Kidney (tissue), 14 donors: Measurements from ENCODE around the gene CCDC170. TPM values are rescaled to one million over a fixed set of nuclear protein-coding genes. Genes with fewer than 3 reads are reported as not detected.

Experiments used
- DNase-seq, 5 donors: peaks; one replicate each; pipeline ENCODE4 v3.0.0-alpha.2; 2013 to 2020
- FAIRE-seq: peaks from 2 replicates; lab custom pipeline; 2012; peaks lifted over from hg19 to GRCh38; lab: Jason Lieb, UNC
- H3K27ac ChIP-seq, 2 donors: one replicate each; pipeline ENCODE4 v1.7.0; 2013; ENCODE audit warnings: low read depth in 2 of 2, low read length in 2 of 2, inconsistent platforms in 1 of 2
- H3K27me3 ChIP-seq: one replicate; pipeline ENCODE4 v1.7.1; 2013; ENCODE audit warnings: low read length, inconsistent platforms; ENCODE audit not compliant: control insufficient read depth, insufficient read depth
- H3K36me3 ChIP-seq, 3 donors: one replicate each; pipeline versions ENCODE4 v1.7.0 to v1.7.1; 2013; ENCODE audit warnings: low read length in 3 of 3, control low read depth in 1 of 3, inconsistent platforms in 1 of 3; ENCODE audit not compliant: insufficient read depth in 3 of 3, control insufficient read depth in 2 of 3
- H3K4me1 ChIP-seq, 3 donors: one replicate each; pipeline versions ENCODE4 v1.7.0 to v1.7.1; 2013; ENCODE audit warnings: low read length in 3 of 3, inconsistent platforms in 1 of 3, low read depth in 1 of 3; ENCODE audit not compliant: control insufficient read depth in 2 of 3, insufficient read depth in 2 of 3
- H3K4me3 ChIP-seq, 3 donors: one replicate each; pipeline versions ENCODE4 v1.7.0 to v1.8.1; 2013; ENCODE audit warnings: low read length in 3 of 3, control low read depth in 1 of 3, inconsistent platforms in 1 of 3
- H3K9ac ChIP-seq, 3 donors: one replicate each; pipeline versions ENCODE4 v1.7.0 to v1.7.1; 2013; ENCODE audit warnings: low read length in 3 of 3, control low read depth in 1 of 3, inconsistent platforms in 1 of 3
- H3K9me3 ChIP-seq, 3 donors: one replicate each; pipeline versions ENCODE4 v1.7.0 to v1.7.1; 2013; ENCODE audit warnings: low read length in 3 of 3, control low read depth in 1 of 3, inconsistent platforms in 1 of 3; ENCODE audit not compliant: control insufficient read depth in 2 of 3, insufficient read depth in 1 of 3
- intact Hi-C: fragments of 100-400 bp; cut with DNase I; formaldehyde crosslinking; loops from one replicate; pipeline ENCODE4 v1.11.1; 2022
- polyA plus RNA-seq: library from polyadenylated mRNA; stranded (reverse); fragments of 350-450 nt; fragmentation: Illumina TruSeq; extraction: RNeasy Lipid Tissue Mini Kit (QIAGEN cat#74804); gene quantifications from one replicate; pipeline ENCODE4 v1.2.3, GENCODE V29; 2014; ENCODE audit warnings: low read depth, low replicate concordance; ENCODE audit not compliant: insufficient read depth
- total RNA-seq: library from RNA; stranded (reverse); fragmentation: NEBNext Ultra II Directional; extraction: Animal tissue kit (Norgen Biotek cat#: 25700); gene quantifications from one replicate; pipeline ENCODE4 v1.2.1, GENCODE V29; 2021
- TF ChIP-seq, protein P1 (sequence below): IDR thresholded peaks from 3 replicates; pipeline ENCODE4 v1.5.1; 2012; ENCODE audit warnings: mild to moderate bottlenecking, moderate library complexity, borderline replicate concordance; ENCODE audit not compliant: insufficient read depth; ENCODE audit errors: extremely low read depth
- donor health status: control.
- donor health status: control.
- donor health status: control.
- donor health status: control.
- donor health status: control.
- donor health status: DM: yes; HTN: yes; CAD: no.
- donor health status: Normal renal cell carcinoma (clear cell type).

Gene CCDC170
- total and polyA plus RNA-seq, 2 donors from 2014 or later: 0.34 to 2.1 TPM

- Histone ChIP-seq H3K9ac (no peak overlapping the region), H3K4me1 (no peaks in the 10 kb centered on the region), H3K4me3 (no peak overlapping the region), H3K9me3 (peaks cover 0 to 2% (median 0%) of the 10 kb centered on the region in 3 donors), H3K27ac (no peak overlapping the region), H3K36me3 (no peaks in the 10 kb centered on the region), H3K27me3 (no peaks in the 10 kb centered on the region)
- intact Hi-C loops: no loop called here
- FAIRE-seq: no peak
- TF ChIP-seq, protein P1, sequence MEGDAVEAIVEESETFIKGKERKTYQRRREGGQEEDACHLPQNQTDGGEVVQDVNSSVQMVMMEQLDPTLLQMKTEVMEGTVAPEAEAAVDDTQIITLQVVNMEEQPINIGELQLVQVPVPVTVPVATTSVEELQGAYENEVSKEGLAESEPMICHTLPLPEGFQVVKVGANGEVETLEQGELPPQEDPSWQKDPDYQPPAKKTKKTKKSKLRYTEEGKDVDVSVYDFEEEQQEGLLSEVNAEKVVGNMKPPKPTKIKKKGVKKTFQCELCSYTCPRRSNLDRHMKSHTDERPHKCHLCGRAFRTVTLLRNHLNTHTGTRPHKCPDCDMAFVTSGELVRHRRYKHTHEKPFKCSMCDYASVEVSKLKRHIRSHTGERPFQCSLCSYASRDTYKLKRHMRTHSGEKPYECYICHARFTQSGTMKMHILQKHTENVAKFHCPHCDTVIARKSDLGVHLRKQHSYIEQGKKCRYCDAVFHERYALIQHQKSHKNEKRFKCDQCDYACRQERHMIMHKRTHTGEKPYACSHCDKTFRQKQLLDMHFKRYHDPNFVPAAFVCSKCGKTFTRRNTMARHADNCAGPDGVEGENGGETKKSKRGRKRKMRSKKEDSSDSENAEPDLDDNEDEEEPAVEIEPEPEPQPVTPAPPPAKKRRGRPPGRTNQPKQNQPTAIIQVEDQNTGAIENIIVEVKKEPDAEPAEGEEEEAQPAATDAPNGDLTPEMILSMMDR: no peak
- DNase-seq: no peak
These were observed 83.4 kb downstream of the CCDC170 start for GRCh38 chr6:151577257-151577656.

- Histone ChIP-seq H3K9ac (no peak overlapping the region), H3K4me1 (no peaks in the 10 kb centered on the region), H3K4me3 (no peak overlapping the region), H3K27me3 (no peaks in the 10 kb centered on the region), H3K9me3 (peaks cover 0 to 3% (median 0%) of the 10 kb centered on the region in 3 donors), H3K27ac (no peak overlapping the region), H3K36me3 (no peaks in the 10 kb centered on the region)
- FAIRE-seq (no peak), DNase-seq (no peak)
- intact Hi-C loops: no loop called here
- TF ChIP-seq, protein P1: no peak
These were observed 91.9 kb downstream of the CCDC170 start for GRCh38 chr6:151585741-151586140.

DNA sequence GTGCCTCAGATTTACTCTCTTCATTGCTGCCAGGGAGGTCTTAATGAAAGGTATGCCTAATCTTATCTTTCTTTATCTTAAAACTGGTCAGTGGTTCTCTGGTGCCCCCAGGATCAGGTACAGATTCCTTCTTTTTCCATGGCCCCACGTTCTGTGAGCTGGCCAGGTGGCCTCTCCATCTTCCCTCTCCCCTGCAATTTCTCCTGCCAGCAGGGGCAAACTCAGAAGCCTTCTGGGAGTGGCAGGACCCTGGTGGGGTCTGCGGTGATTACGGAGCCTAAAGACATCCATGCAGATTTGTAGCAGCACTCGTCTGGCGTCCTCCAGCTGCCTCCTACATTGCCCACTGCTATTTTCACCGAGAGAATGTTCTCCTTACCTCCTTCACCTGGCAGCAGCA lies 95.8 kb downstream of the CCDC170 start:
- no peak overlapping the region for H3K27ac ChIP-seq
- DNase-seq (no peak), FAIRE-seq (no peak)

More for the DNA sequence above, 95.8 kb downstream of the CCDC170 start:
- no peaks in the 10 kb centered on the region for H3K27me3 ChIP-seq
- TF ChIP-seq, protein P1: no peak
- H3K9ac ChIP-seq: no peak overlapping the region
- no peak overlapping the region for H3K4me3 ChIP-seq
- H3K9me3 ChIP-seq: peaks cover 0 to 9% (median 3%) of the 10 kb centered on the region in 3 donors
- intact Hi-C loops: no loop called here
- H3K36me3 ChIP-seq: no peaks in the 10 kb centered on the region
- H3K4me1 ChIP-seq: no peaks in the 10 kb centered on the region
